Activated CD4-positive, alpha-beta T cell treated with anti-CD3 and anti-CD28 coated beads, Interleukin-2, amount 10 ng/mL, durations not matched to agents 24 days and 14 days (primary cell): Measurements from ENCODE around the gene DDX3X. TPM values are rescaled to one million over a fixed set of nuclear protein-coding genes. Genes with fewer than 3 reads are reported as not detected.
A peak's percentile ranks its signal among the peaks of the same experiment; 100 is the strongest.
"Not testable (repeated sequence)": the region's sequence is repeated elsewhere in the genome, so short reads cannot be mapped to it uniquely, and the experiment has no call there.

Source experiments
- DNase-seq: peaks from one replicate; pipeline ENCODE4 v3.0.0; 2022
- H3K27ac Mint-ChIP-seq: one replicate; pipeline ENCODE4 v1.8.0; 2022; ENCODE audit warnings: mild to moderate bottlenecking, mixed read lengths
- H3K27me3 Mint-ChIP-seq: one replicate; pipeline ENCODE4 v1.8.0; 2022; ENCODE audit warnings: mixed read lengths
- H3K36me3 Mint-ChIP-seq: one replicate; pipeline ENCODE4 v1.8.0; 2022; ENCODE audit warnings: low read depth, mild to moderate bottlenecking, mixed read lengths
- H3K4me1 Mint-ChIP-seq: one replicate; pipeline ENCODE4 v1.8.0; 2021; ENCODE audit warnings: mixed read lengths
- H3K4me3 Mint-ChIP-seq: one replicate; pipeline ENCODE4 v1.8.0; 2022; ENCODE audit warnings: mild to moderate bottlenecking, moderate library complexity, mixed read lengths
- H3K9me3 Mint-ChIP-seq: one replicate; pipeline ENCODE4 v1.8.0; 2021; ENCODE audit warnings: mixed read lengths
- intact Hi-C: fragments of 100-400 bp; cut with micrococcal nuclease; formaldehyde crosslinking; loops from one replicate; pipeline ENCODE4 v1.15.1; 2023
- total RNA-seq: library from RNA; stranded (reverse); gene quantifications from 2 replicates; pipeline ENCODE4 v1.2.3, GENCODE V29; 2022

Gene DDX3X
- total RNA-seq, 1 donor from 2014 or later, result 307 TPM

DNA sequence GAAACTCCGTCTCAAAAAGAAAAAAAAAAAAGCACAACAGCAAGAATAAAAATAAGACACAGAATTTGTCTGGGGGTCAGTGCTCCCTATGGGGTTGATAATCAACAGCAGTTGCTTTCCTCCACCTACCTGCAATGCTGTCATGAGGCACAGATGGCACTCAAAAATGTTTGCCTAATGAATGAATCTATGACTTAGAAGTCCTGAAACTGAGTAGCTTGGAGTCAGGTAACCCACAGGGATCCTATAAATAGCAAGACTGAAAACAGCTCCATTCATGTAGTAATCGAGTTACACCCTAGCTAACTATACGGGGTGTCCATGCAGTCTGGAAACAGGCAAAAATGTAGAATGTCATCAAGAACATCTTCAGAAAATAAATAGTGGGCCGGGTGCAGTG is 19.8 kb upstream of the DDX3X start:
- no peak for DNase-seq
- Mint-ChIP-seq H3K27me3 (no peaks in the 10 kb centered on the region), H3K4me1 (peaks cover 2% of the 10 kb centered on the region), H3K36me3 (no peaks in the 10 kb centered on the region), H3K9me3 (no peaks in the 10 kb centered on the region), H3K27ac (no peak overlapping the region), H3K4me3 (no peak overlapping the region)
- intact Hi-C loops, result no loop called here

DNA sequence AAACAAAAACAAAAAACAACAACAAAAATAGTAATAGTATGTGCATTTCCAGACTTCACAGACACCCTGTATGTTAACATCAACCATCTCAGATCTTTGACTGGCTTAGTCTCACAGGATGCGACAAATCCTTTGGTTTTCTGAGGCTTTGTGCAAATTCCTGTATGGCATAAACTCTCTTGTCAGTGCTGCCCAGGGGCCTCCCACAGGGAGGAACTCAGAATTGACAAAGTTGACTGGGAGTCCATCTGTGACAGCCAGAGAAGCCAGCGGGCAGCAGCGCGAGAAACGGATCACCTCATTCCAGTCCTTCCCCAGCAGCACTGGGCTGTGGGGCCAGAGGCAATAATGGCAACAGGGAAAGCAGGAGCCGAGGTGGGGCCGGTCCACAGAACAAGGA is 19.1 kb upstream of the DDX3X start:
- DNase-seq, result no peak
- Mint-ChIP-seq H3K27ac (no peak overlapping the region), H3K4me3 (no peak overlapping the region), H3K4me1 (peaks cover 2% of the 10 kb centered on the region), H3K36me3 (no peaks in the 10 kb centered on the region), H3K9me3 (no peaks in the 10 kb centered on the region), H3K27me3 (no peaks in the 10 kb centered on the region)
- intact Hi-C loops, result no loop called here

- H3K9me3 Mint-ChIP-seq, intact Hi-C loops, DNase-seq, H3K27ac Mint-ChIP-seq, H3K27me3 Mint-ChIP-seq, H3K4me1 Mint-ChIP-seq, H3K4me3 Mint-ChIP-seq, H3K36me3 Mint-ChIP-seq: not testable (repeated sequence)
These were observed 17.7 kb upstream of the DDX3X start for GRCh38 chrX:41316266-41316665.

DNA sequence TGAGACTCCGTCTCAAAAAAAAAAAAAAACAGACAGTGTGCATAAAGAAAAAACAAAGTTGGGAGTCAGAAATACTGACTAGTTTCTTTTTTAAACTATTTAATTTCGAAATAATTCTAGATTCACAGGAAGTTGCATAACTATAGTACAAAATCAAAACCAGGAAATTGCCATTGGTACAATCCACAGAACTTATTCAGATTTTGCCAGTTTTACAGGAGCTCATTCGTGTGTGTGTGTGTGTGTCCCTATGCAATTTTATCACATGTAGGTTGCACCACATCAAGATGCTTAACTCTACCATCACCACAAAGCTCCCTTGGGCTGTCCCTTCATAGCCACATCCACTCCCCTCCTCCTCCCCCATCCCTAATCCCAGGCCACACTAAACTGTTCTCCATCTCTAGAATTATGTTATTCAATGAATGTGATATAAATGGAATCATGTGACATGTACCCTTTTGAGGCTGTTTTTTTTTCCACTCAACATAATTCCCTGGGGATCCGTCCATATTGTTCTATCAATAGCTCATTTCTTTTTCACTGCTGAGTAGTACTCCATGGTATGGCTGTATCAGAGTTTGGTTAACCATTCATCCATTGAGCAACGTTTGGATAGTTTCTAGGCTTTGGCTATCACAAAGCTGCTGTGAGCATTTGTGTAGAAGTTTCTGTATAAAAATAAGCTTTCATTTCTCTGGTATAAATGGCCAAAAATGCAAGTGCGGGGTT is 16.3 kb upstream of the DDX3X start:
- Mint-ChIP-seq H3K9me3 (no peaks in the 10 kb centered on the region), H3K4me1 (peaks cover 2% of the 10 kb centered on the region), H3K27ac (no peak overlapping the region), H3K27me3 (no peaks in the 10 kb centered on the region), H3K36me3 (no peaks in the 10 kb centered on the region), H3K4me3 (no peak overlapping the region)
- DNase-seq, result no peak
- intact Hi-C loops, result no loop called here

DNA sequence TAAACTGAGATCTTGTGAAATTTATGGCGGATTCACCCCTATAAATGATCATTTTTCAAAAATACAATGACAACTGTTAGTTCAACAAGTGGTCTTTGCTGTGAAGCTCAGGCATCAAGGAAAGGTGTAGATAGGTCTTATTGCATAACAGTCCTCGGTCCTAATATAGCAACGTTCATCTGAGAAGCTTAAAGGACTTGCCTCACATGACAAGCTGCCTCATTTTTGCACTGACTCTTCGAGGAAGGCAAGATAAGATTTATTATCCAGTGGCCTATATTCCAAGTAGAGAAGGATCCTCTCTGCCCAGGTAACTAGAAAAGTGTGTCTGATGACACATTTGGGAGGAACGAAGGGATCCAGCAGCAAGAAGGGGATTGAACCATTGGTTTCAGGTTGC is 13.6 kb upstream of the DDX3X start:
- H3K27me3 Mint-ChIP-seq, result no peaks in the 10 kb centered on the region
- H3K36me3 Mint-ChIP-seq, result no peaks in the 10 kb centered on the region
- H3K9me3 Mint-ChIP-seq, result no peaks in the 10 kb centered on the region
- H3K27ac Mint-ChIP-seq, result no peak overlapping the region
- H3K4me1 Mint-ChIP-seq, result peaks cover 3% of the 10 kb centered on the region
- no peak overlapping the region for H3K4me3 Mint-ChIP-seq
- no peak for DNase-seq
- intact Hi-C loops, result no loop called here

- Mint-ChIP-seq H3K27me3 (no peaks in the 10 kb centered on the region), H3K4me1 (peaks cover 1% of the 10 kb centered on the region), H3K27ac (no peak overlapping the region), H3K36me3 (no peaks in the 10 kb centered on the region), H3K4me3 (no peak overlapping the region), H3K9me3 (no peaks in the 10 kb centered on the region)
- intact Hi-C loops, result no loop called here
- no peak for DNase-seq
These were observed 10.9 kb upstream of the DDX3X start for GRCh38 chrX:41322821-41323603.

GRCh38 chrX:41326431-41326830 is 7.5 kb upstream of the DDX3X start:
- H3K27ac Mint-ChIP-seq, result no peak overlapping the region
- no peaks in the 10 kb centered on the region for H3K27me3 Mint-ChIP-seq
- H3K4me1 Mint-ChIP-seq, result peaks cover 12% of the 10 kb centered on the region
- no peak overlapping the region for H3K4me3 Mint-ChIP-seq
- H3K36me3 Mint-ChIP-seq, result no peaks in the 10 kb centered on the region
- intact Hi-C loops, result no loop called here
- no peak for DNase-seq
- H3K9me3 Mint-ChIP-seq, result no peaks in the 10 kb centered on the region

- Mint-ChIP-seq H3K4me3 (no peak overlapping the region), H3K4me1 (peaks cover 13% of the 10 kb centered on the region), H3K27me3 (no peaks in the 10 kb centered on the region), H3K9me3 (no peaks in the 10 kb centered on the region), H3K27ac (peak overlapping the region; percentile 40), H3K36me3 (no peaks in the 10 kb centered on the region)
- intact Hi-C loops, result no loop called here
- DNase-seq, result no peak
These were observed 6.6 kb upstream of the DDX3X start for GRCh38 chrX:41327341-41327740.

GRCh38 chrX:41329101-41329500 is 4.9 kb upstream of the DDX3X start:
- Mint-ChIP-seq H3K36me3 (no peaks in the 10 kb centered on the region), H3K27me3 (no peaks in the 10 kb centered on the region), H3K9me3 (no peaks in the 10 kb centered on the region), H3K4me3 (no peak overlapping the region), H3K27ac (no peak overlapping the region), H3K4me1 (peaks cover 19% of the 10 kb centered on the region)
- no peak for DNase-seq
- intact Hi-C loops, result no loop called here

GRCh38 chrX:41332005-41332404 is 2.0 kb upstream of the DDX3X start:
- H3K4me1 Mint-ChIP-seq, result peaks cover 18% of the 10 kb centered on the region
- no peak for DNase-seq
- intact Hi-C loops, result loop anchor here (5.0 kb wide), 3 partner anchors 180 to 685 kb away; partner anchors contain the start of genes CASK and CXorf38
- no peaks in the 10 kb centered on the region for H3K9me3 Mint-ChIP-seq
- H3K27me3 Mint-ChIP-seq, result no peaks in the 10 kb centered on the region
- H3K27ac Mint-ChIP-seq, result peak overlapping the region; percentile 100
- peak overlapping the region; percentile 98 for H3K4me3 Mint-ChIP-seq
- peaks cover 23% of the 10 kb centered on the region for H3K36me3 Mint-ChIP-seq

- peak; percentile 81 for DNase-seq
These were observed 1.5 kb upstream of the DDX3X start for GRCh38 chrX:41332408-41333002.

GRCh38 chrX:41333003-41333743 is 789 bp upstream of the DDX3X start:
- H3K36me3 Mint-ChIP-seq, result peaks cover 34% of the 10 kb centered on the region
- H3K9me3 Mint-ChIP-seq, result no peaks in the 10 kb centered on the region
- H3K27ac Mint-ChIP-seq, result peak overlapping the region; percentile 100
- peak; percentile 95 for DNase-seq
- intact Hi-C loops, result loop anchor here (1.0 to 5.0 kb wide), 4 partner anchors 179 to 686 kb away; partner anchors contain the start of genes CASK and CXorf38
- H3K4me3 Mint-ChIP-seq, result peak overlapping the region; percentile 98
- H3K27me3 Mint-ChIP-seq, result no peaks in the 10 kb centered on the region
- H3K4me1 Mint-ChIP-seq, result peaks cover 21% of the 10 kb centered on the region

More at GRCh38 chrX:41332408-41333002, 1.5 kb upstream of the DDX3X start:
- peaks cover 18% of the 10 kb centered on the region for H3K4me1 Mint-ChIP-seq
- peak overlapping the region; percentile 100 for H3K27ac Mint-ChIP-seq
- intact Hi-C loops, result loop anchor here (1.0 to 5.0 kb wide), 4 partner anchors 180 to 685 kb away; partner anchors contain the start of genes CASK and CXorf38
- peak overlapping the region; percentile 98 for H3K4me3 Mint-ChIP-seq
- H3K27me3 Mint-ChIP-seq, result no peaks in the 10 kb centered on the region
- no peaks in the 10 kb centered on the region for H3K9me3 Mint-ChIP-seq
- peaks cover 28% of the 10 kb centered on the region for H3K36me3 Mint-ChIP-seq

DNA sequence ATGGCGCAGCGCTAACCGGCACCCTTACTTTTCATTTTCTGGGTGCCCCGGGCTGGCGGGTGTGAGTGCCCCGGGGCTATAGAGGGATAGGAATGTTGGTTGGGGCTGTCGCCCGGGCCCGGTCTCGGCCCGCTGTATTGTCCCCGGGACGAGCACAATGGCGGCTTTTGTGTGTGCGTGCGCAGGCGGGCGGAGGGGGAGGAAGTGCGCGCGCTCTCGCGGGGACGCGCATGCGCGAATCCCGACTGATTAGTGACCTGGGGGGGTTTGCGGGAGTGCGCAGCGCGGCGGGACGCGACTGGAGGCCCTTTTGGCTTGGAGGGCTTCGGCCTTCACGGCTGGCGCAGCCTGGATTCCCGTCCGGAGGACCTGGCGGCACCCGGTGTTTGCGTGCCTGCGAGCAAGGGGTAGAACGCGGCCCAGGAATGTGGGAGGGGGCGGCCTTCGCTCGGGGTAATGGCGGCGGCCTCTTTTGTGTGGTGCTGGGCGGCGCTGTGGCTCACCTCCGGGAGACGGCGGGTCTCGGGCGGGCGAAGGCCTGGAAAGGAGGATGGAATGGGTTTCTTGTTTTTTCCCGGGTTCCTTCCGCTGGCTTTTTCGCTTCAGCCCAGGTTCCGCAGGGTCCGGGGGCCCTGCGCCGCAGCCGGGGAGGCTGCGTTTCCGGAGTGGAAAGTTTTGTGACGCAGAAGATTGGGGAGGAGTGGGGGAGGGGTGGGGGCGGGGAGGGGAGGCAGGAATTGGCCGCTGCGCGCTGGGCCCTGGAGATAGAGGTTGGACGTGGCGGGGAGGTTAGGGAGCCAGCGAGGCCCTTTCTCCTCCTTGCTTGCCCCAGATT is 618 bp downstream of the DDX3X start:
- no peaks in the 10 kb centered on the region for H3K27me3 Mint-ChIP-seq

More for the DNA sequence above, 618 bp downstream of the DDX3X start:
- peak; percentile 93 for DNase-seq
- Mint-ChIP-seq H3K27ac (peak overlapping the region; percentile 100), H3K36me3 (peaks cover 45% of the 10 kb centered on the region), H3K4me3 (peak overlapping the region; percentile 98), H3K9me3 (no peaks in the 10 kb centered on the region), H3K4me1 (peaks cover 28% of the 10 kb centered on the region)
- intact Hi-C loops, result loop anchor here (1.0 to 5.0 kb wide), 4 partner anchors 108 to 687 kb away; partner anchors contain the start of genes CASK and CXorf38
